NCI-H1105 (cell line): Measurements from ENCODE around the gene CD86.

Source experiments
- DNase-seq: peaks from one replicate; lab custom pipeline; 2025; lab: John Stamatoyannopoulos, UW

Gene CD86

DNA sequence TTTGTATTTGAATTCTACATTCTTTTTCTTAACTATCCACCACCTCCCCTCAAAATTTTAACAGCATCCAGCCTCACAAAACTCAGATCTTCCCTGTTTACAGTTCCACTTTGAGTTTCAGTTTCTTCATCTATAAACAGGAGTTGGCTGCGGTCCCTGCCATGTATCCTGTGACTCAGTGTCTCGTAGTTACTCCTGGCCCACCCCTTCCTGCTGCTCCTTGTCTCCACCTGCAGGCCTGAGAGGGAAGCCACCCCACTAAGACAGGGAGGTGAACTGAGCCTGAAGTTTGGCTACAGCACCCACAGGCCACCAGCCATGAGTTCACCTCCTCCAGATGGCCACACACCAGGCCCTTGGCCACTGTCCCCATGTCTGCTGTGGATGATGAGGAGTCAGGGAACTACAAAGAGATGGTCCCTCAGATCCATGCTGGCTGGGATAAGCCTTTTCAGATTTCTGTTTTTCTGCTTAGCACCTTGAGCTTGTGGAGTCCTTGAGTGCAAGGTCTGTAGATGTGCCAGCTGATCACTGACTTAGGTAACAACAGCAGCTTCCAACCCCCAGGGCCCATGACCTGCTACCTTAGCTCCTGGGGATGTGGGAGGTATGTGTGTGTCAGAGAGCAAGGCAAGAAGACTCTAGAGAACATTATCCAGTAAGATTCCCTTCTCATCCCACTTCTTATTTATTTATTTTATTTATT lies 37.5 kb downstream of the CD86 start:
- DNase-seq = peak; percentile 6

DNA sequence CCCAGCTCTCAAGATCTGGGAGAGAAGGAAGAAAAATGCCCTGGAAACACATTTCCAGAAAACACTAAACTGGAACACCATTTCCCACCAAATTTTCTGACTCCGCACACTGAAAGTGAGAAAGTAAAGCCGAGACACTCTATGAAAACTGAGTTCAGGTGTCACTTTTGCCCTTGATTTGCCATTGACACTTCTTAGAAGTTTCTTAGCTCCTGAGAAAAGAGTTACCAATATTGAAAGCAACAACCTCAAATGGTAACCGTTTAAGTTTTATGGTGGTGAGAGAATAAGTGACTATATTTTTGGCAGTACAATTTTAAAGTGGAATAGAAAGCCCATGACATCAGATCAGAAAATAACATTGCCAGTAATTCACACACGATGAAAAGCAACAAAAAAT lies 39.0 kb downstream of the CD86 start:
- no peak for DNase-seq

- no peak for DNase-seq
Measured at GRCh38 chr3:122094693-122095092, 39.5 kb downstream of the CD86 start.

DNA sequence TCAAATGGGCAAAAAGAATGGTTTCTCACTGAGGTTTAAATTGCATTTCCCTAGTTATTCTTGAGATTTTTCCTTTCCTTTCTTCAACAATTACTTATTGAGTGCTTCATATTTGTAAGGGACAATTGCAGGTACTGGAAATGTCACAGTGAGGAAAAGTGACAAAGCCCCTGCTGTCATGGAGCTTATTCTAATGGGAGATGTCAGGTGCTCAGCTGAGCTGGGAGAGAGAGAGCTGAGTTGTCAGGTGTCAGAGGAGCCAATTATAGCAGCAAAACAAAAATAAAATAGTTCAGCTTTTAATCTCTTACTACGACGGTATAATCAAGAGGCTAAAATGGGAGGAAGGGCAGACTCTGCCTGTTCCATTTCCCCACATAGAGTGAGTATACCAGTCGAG lies 42.0 kb downstream of the CD86 start:
- DNase-seq = no peak

GRCh38 chr3:122098611-122099010 lies 43.4 kb downstream of the CD86 start:
- no peak for DNase-seq

- DNase-seq = no peak
Measured at GRCh38 chr3:122099255-122099654, 44.1 kb downstream of the CD86 start.

DNA sequence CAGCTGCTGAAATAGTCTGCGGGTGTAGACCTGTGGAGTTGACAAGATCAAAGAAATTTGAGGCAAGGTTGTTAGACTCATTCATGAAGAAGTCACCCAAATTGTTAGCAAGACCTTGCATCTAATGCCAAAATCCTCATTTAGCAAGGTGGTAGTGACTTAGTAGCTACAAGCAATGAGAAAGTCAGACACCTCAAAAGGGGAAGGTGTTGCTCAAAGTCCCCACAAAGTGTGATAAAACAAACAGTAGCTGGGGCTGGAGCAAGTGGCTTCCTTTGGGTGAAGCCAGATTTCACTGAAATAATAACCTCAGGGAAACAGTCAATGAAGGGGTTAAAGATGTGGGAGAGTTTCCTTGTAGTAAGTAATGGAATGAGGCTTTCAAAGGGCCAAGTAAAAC lies 44.9 kb downstream of the CD86 start:
- DNase-seq = no peak

DNA sequence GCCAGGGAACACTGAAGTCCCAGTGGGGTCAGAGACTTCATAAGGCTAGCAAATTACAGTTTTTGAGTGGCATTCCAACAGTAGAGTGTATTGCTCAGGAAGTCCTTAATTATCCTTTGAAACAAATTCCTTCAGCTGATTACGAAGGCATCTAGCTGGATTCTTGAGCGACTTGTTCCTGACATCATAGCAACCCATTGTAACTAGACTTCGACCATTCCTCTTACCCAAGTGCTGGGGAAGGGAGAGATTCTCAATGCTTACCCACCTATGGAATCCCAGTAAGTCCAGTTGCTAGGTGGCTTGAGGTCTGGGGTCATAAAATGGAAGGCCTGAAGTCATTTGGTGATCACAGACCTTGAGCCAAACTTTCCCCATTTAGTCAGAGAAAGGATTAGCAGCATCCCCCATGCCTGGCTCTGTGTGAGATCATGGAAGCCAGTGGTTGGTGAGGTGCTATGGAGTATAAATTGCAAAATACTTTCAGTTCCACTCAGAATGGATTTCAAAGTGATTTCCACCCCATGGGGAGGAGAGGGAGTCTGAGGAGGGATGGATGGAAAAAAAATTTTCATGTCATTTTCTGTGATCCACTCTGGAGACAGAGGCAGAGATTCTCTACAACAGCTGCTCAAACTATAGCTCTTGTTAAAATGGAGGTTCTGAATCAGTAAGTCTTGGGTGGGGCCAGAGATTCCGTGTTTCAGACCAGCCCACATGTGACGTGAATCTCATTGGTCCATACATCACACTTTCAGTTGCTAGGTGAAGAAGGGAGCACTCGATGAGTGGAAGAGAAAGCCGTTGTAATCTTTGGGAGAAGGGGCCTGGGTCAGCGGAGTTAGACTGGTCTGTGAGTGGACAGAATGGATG lies 45.7 kb downstream of the CD86 start:
- no peak for DNase-seq

DNA sequence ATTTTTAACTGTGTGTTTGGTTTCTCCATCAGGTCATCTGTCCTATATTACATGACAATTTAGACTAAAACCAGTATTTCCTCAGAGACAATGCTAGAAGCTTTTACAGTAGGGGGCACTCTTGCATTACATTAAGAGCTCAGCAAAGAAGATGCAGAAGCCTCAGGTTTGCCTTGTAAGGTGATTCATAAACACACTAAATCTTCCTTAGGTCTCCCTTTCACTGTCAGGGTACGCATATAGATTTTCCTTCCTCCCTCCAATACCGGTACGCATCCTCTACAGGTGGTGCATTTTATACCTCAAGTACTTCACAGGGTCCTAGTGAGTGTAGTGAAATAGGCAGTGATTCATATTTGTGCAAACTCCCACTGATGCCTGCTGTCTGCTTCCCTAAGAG lies 46.5 kb downstream of the CD86 start:
- peak; percentile 81 for DNase-seq

DNA sequence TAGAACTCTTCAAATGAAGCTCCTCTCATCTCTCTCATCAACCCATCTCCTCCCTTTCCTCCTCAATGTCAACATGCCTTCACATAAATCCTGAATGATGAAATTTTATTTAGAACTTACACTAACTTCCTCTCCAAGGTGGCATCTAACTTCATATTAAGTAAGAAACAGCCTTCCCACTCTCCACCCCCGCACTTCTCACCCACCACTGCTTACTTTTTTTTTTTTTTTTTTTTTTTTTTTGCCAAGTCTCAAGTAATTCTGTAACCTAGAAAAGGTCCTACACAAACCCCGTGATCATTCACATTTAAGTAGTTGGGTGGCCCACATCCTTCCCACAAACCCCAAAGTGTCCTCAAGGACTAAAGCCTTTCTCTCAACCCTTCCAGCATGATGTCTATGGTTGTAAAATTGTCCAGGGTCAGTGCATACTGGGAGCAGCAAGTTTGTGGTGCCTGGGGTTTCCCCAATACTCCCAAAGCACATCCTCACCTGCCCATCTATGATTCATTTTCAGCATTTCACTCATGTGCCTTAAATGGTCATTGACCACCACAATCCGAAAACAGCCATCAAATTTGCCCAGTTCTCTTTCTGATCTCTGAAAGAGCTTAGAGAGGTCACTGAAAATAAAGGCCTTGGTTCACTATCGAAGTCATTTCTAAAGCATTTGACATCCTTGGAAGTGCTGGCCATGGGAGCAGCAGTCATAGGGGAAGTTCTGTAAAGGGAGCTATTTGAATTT lies 47.2 kb downstream of the CD86 start:
- DNase-seq = no peak

- no peak for DNase-seq
Measured at GRCh38 chr3:122103821-122104514, 48.8 kb downstream of the CD86 start.

DNA sequence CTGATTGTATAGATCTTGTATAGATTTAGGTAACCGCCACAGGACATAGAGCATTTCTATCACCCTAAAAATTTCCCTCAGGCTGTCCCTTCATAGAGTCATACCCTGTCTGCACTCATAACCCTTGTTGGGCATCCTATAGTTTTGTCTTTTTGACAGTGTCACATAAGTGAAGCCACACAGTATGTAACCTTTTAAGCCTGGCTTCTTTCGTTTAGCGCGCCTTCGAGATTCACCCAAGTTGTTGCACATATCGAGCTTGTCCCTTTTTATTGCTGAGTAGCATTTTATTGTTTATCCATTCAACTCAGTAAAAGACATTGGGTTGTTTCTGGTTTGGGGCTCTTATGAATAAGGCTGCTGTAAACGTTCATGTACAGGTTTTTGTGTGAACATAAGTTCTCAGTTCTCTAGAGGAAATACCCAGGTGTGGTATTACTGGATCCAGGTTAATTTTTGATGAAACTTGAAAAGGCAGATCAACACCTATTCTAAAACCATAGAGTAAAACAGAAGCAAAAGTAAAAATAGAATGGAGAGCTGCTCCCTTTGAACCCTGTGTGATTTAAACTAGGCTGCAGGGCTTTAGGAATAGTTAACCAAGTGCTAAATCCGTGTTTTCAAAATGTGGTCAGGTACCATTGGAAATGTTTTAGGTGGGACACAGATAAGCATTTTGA lies 49.5 kb downstream of the CD86 start:
- no peak for DNase-seq

- no peak for DNase-seq
Measured at GRCh38 chr3:122105626-122106025, 50.5 kb downstream of the CD86 start.

GRCh38 chr3:122107171-122107570 lies 52.0 kb downstream of the CD86 start:
- no peak for DNase-seq

DNA sequence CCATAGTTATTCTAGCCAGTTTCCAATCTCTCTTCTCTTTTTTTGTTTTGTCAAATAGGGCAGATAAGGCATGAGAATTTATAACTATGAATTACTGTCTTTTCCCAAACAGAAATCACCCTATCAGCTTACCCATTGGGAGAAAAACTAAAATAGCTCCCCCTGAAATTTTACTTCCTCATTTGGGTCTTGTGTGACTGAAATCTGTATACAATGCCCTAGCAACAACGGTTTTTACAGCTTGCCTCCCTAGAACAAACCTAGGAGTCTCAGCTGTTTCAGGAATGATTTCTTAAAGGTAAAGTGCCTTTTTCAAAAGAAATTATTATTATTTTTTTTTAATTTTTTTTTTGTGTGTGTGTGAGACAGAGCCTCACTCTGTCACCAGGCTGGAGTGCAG lies 56.8 kb downstream of the CD86 start:
- DNase-seq = no peak

GRCh38 chr3:122112754-122113153 lies 57.6 kb downstream of the CD86 start:
- DNase-seq = no peak

DNA sequence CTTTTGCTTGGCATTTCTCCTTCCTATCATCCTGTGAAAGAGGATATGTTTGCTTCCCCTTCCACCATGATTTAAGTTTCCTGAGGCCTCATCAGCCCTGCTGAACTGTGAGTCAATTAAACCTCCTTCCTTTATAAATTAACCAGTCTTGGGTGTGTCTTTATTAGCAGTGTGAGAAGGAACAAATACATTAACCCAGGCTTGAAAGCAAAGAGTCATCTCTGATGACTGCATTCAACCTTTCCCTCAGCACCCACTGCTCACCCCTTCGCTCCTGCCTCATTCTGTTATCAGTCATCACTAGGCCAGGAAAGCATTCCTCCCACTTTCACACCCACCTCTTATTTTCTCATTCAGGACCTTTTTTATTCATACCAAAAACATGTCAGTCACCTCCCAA lies 68.7 kb downstream of the CD86 start:
- DNase-seq = no peak

DNA sequence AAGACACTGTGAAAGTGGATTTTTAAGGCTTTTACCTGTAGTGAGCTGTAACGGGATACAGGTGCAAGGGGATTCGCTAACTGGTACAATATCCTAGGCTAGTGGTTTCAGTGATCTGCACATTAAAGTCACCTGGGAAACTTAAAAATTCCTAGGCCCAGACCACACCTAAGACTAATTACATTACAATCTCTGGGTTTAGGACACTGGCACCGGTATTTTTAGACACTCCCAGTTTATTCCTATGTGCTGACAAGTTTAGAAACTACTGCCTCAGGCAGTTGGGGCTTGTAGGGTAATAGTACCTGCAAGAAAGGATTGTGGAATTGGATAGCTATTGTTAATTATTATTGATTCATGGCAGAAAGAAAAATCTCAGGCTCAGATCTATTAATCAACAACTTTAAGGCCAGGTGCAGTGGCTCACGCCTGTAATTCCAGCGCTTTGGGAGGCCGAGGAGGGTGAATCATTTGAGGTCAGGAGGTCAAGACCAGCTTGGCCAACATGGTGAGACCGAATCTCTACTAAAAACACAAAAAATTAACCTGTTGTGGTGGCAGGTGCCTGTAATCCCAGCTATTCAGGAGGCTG lies 77.9 kb downstream of the CD86 start:
- no peak for DNase-seq

GRCh38 chr3:122146466-122146865 lies 91.3 kb downstream of the CD86 start:
- DNase-seq = no peak

GRCh38 chr3:122148941-122149627 lies 93.9 kb downstream of the CD86 start:
- no peak for DNase-seq

DNA sequence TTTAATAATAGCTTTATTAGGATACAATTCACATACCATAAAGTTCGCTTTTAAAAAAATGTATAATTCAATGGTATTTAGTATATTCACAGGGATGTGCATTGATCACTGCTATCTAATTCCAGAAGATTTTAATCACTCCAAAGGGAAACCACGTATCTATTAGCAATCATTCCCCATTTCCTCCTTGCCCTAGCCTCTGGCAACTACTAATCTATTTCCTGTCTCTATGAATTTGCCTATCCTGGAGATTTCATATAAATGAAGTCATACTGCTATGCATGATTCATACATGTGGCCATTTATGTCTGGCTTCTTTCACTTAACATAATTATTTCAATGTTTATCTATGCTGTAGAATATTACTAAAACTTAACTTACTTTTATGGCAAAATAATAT lies 96.3 kb downstream of the CD86 start:
- no peak for DNase-seq
